C4-2B (cell line): Measurements from ENCODE around the gene MYL5.

ENCODE experiments used
- ZFX ChIP-seq: fragments of 450-650 bp; IDR thresholded peaks from 2 replicates; pipeline ENCODE4 v1.6.1; 2017
- TF ChIP-seq, protein P1 (sequence below): fragments of 450-650 bp; conservative IDR thresholded peaks from 2 replicates; pipeline ENCODE4 v1.5.1; 2017; ENCODE audit warnings: mild to moderate bottlenecking

DNA sequence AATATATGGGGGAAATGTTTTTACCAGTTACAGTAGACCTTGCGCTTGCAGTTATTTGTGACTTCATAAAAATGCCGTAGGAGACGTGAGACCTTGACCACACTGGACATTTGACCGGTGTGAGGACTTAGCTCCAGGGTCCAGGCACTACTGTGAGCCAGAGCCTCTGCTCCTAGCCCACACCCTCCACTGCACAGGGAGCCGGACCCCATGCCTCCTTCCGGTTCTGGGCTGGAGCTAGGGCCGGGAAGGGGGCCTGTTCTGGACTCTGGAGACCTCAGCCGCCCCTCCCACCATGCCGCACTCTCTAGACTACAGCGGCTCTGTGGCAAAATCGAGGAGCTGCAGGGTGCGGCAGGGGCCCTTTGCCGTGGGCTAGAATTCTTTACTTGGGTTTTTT is 36.6 kb downstream of the MYL5 start:
- TF ChIP-seq, protein P1, sequence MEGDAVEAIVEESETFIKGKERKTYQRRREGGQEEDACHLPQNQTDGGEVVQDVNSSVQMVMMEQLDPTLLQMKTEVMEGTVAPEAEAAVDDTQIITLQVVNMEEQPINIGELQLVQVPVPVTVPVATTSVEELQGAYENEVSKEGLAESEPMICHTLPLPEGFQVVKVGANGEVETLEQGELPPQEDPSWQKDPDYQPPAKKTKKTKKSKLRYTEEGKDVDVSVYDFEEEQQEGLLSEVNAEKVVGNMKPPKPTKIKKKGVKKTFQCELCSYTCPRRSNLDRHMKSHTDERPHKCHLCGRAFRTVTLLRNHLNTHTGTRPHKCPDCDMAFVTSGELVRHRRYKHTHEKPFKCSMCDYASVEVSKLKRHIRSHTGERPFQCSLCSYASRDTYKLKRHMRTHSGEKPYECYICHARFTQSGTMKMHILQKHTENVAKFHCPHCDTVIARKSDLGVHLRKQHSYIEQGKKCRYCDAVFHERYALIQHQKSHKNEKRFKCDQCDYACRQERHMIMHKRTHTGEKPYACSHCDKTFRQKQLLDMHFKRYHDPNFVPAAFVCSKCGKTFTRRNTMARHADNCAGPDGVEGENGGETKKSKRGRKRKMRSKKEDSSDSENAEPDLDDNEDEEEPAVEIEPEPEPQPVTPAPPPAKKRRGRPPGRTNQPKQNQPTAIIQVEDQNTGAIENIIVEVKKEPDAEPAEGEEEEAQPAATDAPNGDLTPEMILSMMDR, result no peak
- no peak for TF ChIP-seq ZFX
